GM12875 (cell line): ENCODE data around the gene KRT16.

Source experiments
- H3K4me3 ChIP-seq: one replicate; pipeline ENCODE4 v1.5.1; 2011; ENCODE audit warnings: low read depth, low read length, control low read depth
- TF ChIP-seq, protein P1 (sequence below): IDR thresholded peaks from 2 replicates; pipeline ENCODE4 v1.5.1; 2011; ENCODE audit warnings: low read depth, mild to moderate bottlenecking, control low read depth, inconsistent platforms, low read length, moderate library complexity, borderline replicate concordance; ENCODE audit not compliant: insufficient read depth

Gene KRT16

DNA sequence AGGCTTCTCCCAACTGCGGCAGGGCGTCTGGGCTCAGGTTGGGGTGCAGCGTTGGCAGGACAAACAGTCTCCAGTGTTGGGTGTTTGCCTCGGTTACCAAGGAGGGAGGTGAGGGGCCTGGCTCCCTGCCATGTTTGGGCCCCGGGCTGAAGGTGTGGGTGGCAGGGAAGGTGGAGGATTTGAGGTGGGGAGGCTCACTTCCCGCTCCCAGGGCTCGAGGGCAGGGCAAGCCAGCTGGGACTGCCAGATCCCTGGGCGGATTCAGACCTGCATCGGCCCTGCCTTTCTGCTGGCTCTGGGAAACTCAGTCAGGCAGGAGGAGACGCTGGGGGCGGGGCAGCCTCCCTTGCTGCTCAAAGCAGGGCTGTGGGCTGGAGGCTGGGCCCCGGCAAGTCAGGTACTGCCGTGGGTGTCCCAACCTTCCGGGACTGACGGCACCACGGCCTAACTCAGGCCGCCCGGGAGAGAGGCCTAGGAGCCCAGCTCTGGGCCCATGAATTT lies 43.1 kb upstream of the KRT16 start:
- H3K4me3 ChIP-seq = no peak overlapping the region
- TF ChIP-seq, protein P1, sequence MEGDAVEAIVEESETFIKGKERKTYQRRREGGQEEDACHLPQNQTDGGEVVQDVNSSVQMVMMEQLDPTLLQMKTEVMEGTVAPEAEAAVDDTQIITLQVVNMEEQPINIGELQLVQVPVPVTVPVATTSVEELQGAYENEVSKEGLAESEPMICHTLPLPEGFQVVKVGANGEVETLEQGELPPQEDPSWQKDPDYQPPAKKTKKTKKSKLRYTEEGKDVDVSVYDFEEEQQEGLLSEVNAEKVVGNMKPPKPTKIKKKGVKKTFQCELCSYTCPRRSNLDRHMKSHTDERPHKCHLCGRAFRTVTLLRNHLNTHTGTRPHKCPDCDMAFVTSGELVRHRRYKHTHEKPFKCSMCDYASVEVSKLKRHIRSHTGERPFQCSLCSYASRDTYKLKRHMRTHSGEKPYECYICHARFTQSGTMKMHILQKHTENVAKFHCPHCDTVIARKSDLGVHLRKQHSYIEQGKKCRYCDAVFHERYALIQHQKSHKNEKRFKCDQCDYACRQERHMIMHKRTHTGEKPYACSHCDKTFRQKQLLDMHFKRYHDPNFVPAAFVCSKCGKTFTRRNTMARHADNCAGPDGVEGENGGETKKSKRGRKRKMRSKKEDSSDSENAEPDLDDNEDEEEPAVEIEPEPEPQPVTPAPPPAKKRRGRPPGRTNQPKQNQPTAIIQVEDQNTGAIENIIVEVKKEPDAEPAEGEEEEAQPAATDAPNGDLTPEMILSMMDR = no peak

DNA sequence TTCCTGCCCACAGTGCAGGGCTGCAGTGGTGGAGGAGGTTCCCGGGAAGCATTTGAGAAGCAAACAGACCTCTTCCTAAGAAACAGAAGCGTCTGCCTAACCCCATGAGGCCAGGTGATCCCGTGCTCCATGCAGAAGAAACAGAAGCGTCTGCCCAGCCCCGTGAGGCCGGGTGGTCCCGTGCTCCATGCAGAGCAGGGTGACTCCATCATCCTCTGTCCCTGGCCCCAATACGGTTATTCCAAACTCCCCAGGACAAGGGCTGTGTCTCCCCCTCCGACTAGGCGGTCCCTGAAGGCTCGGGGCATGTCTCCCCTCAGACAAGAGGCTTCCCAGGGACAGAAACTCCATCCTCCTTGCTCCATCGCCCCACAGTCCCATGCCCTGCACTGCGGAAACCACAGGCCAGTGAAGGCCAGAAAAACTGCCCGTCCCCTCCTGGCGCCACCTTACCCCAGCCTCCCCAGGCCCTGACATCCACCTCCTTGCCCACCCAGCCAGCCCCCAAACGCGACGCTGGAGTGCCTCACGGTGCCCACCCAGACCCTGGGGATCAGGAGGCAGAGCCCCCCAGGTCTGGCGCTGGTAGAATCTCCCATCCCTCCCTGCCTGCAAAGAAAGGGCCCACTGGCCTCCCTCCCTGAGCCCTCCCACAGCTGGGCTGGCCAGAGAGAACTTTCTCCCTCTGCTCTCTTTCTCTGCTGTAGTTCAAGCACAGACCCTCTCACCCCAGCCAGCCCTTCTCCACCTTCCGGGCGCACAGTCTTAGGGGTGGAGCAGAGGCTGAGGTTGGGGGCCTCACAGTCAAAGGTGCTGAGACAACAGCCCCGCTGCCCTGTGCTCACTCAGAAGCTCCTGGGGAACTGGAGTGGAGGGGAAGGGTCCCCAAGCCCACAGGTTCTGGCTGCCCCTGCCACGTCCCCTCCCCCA lies 42.4 kb upstream of the KRT16 start:
- H3K4me3 ChIP-seq = no peak overlapping the region
- TF ChIP-seq, protein P1 = no peak

DNA sequence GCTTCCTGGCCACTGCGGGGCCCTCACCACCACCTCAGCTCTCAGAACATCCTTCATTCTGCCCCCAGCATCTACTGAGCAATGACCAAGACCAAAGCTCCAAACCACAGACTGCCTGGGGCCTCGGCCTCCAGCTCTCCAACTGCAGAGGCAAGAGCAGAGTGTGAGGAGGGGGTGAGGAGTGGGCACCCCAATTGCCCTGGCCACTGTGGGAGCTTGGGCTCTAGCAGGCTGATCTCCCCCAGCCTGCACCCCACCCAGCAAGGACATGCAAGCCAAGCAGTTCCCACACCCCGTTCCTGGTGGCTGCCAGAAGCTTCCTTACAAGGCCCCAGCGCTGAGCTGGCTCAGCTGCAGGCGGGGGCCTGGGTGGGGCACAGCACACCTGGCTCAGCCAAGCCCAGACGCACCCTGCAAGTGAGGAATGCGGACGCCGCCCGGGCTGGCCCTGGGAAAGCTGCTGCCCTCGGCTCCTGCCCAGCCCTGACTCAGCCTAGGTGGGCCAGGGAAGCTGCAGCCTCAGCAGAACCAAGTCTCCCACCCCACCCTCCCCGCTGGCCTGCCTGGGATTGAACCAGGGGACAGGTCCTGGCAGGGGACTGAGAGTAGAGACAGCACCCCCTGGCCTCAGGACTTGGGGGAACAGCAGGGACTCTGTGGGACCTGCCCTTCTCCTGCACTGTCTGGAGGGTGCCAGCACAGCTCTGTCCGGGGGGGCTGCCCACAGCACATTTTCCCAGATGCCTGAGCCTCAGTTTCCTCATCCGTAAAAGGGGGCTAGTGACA lies 41.5 kb upstream of the KRT16 start:
- TF ChIP-seq, protein P1 = no peak
- no peak overlapping the region for H3K4me3 ChIP-seq

DNA sequence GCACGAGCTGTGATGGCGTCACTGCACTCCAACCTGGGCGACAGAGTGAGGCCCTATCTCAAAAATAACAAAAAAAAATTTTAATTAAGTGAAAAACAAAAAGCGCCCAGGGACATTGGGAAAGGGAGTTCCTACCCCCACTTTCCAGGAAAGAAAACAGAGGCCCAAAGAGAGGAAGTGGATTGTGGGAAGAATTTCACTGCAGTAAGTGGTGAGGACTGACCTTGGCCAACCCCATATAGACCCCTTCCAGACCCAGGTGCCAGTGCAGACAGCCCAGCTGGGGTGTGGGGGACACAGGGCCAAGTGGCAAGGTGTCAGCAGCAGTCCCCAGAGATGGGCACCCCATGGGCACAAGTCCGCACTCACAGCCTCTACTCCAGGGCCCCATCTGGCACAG lies 40.9 kb upstream of the KRT16 start:
- H3K4me3 ChIP-seq = no peak overlapping the region
- TF ChIP-seq, protein P1 = no peak

DNA sequence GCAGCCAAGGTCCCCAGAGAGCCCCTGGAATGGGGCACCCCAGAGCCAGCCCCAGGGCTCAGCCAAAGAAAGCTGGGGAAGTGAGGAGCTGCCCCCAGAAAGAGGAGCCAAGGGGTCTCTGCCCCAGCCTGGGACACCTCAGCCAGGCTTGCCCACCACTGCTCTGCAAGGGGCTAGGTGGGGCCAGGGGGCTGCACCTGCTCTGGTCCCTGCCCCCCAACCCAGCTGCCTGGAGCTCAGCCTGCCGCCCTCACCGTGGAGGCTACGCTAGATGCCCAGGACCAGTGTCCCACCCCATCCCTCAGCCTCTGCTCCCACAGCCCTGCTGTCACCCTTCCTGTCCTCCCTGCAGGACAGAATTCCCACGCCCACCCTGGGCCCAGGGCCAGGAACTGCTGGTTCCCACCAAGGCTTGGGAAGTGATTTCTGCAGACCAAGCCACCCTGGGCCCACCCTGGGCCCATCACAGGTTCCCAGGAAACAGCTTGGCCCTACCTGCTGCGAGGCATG lies 39.9 kb upstream of the KRT16 start:
- TF ChIP-seq, protein P1 = no peak
- H3K4me3 ChIP-seq = no peak overlapping the region

DNA sequence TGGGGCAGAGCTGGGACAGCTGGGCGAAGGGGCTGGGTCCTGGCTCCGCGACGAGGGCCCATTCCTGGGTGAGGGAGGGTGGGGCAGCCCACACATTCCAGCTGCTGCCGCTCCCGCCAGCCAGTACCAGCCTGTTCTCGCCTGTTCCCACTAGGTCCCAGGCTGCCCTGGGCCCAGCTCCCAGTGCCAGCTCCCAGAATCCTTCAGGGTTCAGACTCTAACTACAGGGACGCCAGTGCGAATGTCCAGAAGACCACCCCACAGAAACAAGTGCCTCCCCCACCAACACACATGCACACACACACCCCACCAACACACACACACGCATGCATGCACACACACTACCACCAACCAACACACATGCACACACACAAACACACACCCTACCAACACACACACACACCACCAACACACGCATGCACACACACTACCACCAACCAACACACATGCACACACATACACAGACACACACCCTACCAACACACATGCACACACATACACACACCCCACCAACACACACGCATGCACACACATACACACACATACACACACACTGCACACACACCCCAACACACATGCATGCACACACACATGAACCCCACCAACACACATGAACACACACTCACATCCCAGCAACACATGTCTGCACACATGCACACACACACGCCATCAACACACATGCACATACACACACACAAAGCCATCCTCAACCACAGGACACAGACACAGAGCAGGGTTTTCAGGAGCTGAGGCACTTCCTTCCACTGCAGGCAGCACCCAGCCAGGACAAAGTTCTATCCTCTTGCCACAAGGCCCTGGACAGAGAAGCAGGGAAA lies 39.3 kb upstream of the KRT16 start:
- TF ChIP-seq, protein P1 = no peak
- no peak overlapping the region for H3K4me3 ChIP-seq
